Activated CD8-positive, alpha-beta T cell treated with anti-CD3 and anti-CD28 coated beads for 36 hours (primary cell): ENCODE results near the gene SFXN5. TPM values are rescaled to one million over a fixed set of nuclear protein-coding genes. Genes with fewer than 3 reads are reported as not detected.
A peak's percentile ranks its signal among the peaks of the same experiment; 100 is the strongest.

Source experiments
- ATAC-seq: fragments of 200-7000 bp; cut with Tn5 transposase; one replicate; pipeline ENCODE4 v1.10.0; 2021; ENCODE audit warnings: mild to moderate bottlenecking, moderate library complexity
- CTCF ChIA-PET: fragments of 350-600 bp; sonication (Branson Sonifier 250); formaldehyde crosslinking; loops from one replicate; lab custom pipeline; 2021; ENCODE audit warnings: antibody characterized with exemption; lab: Charles Lee
- POLR2A ChIA-PET: fragments of 350-600 bp; sonication (Branson Sonifier 250); formaldehyde crosslinking; loops from one replicate; lab custom pipeline; 2021; ENCODE audit warnings: antibody characterized with exemption; lab: Charles Lee
- DNase-seq: peaks from one replicate; pipeline ENCODE4 v3.0.0-alpha.2; 2020
- H3K27ac Mint-ChIP-seq: one replicate; pipeline ENCODE4 v1.8.0; 2021; ENCODE audit warnings: mild to moderate bottlenecking, mixed read lengths
- H3K27me3 Mint-ChIP-seq: one replicate; pipeline ENCODE4 v1.8.0; 2021; ENCODE audit warnings: mixed read lengths
- H3K36me3 Mint-ChIP-seq: one replicate; pipeline ENCODE4 v1.8.0; 2021; ENCODE audit warnings: low read depth, mixed read lengths
- H3K4me1 Mint-ChIP-seq: one replicate; pipeline ENCODE4 v1.8.0; 2021; ENCODE audit warnings: low read depth, mixed read lengths
- H3K4me3 Mint-ChIP-seq: one replicate; pipeline ENCODE4 v1.8.0; 2021; ENCODE audit warnings: mild to moderate bottlenecking, moderate library complexity, mixed read lengths
- H3K9me3 Mint-ChIP-seq: one replicate; pipeline ENCODE4 v1.8.0; 2021; ENCODE audit warnings: mixed read lengths
- CTCF ChIP-seq: fragments of 200-600 bp; IDR thresholded peaks from one replicate; pipeline ENCODE4 v1.8.0; 2022; ENCODE audit warnings: antibody characterized with exemption, mild to moderate bottlenecking
- intact Hi-C: fragments of 100-400 bp; cut with micrococcal nuclease; formaldehyde crosslinking; loops from one replicate; pipeline ENCODE4 v1.10.0; 2022
- total RNA-seq, 2 experiments: library from RNA; stranded (reverse); gene quantifications; one replicate each; pipeline ENCODE4 v1.2.3, GENCODE V29; 2021

Gene SFXN5
- total RNA-seq, 2 experiments from 2014 or later: 7.4 to 9.6 TPM

- H3K27ac Mint-ChIP-seq: no peak overlapping the region
- ATAC-seq: peak; percentile 23
- ChIA-PET CTCF (interaction anchor here (1.2 to 3.3 kb wide), 5 partner anchors 9 to 56 kb away, joined by 3 to 23 read pairs (median 6); partner anchors contain the start of gene SPR), POLR2A (interaction anchor here (0.8 kb wide), 1 partner anchor 8 kb away, joined by 4 read pairs; no protein-coding TSS in a partner anchor)
- H3K4me3 Mint-ChIP-seq: peak overlapping the region; percentile 41
- TF ChIP-seq CTCF: no peak
- H3K27me3 Mint-ChIP-seq: peaks cover 80% of the 10 kb centered on the region
- no peak for DNase-seq
- H3K9me3 Mint-ChIP-seq: no peaks in the 10 kb centered on the region
- H3K4me1 Mint-ChIP-seq: peaks cover 31% of the 10 kb centered on the region
- intact Hi-C loops: no loop called here
- H3K36me3 Mint-ChIP-seq: no peaks in the 10 kb centered on the region
These were observed 153.5 kb downstream of the SFXN5 start for GRCh38 chr2:72917877-72918553.

GRCh38 chr2:72917138-72917876 lies 154.2 kb downstream of the SFXN5 start, which contains the start of gene EMX1:
EMX1 (plus strand) TSS chr2:72917519; CDS start chr2:72917853, 334 bp downstream.
- CTCF ChIA-PET: interaction anchor here (0.9 to 3.3 kb wide), 6 partner anchors 10 to 56 kb away, joined by 3 to 23 read pairs (median 6); partner anchors contain the start of gene SPR
- Mint-ChIP-seq H3K9me3 (no peaks in the 10 kb centered on the region), H3K27me3 (peaks cover 78% of the 10 kb centered on the region), H3K4me3 (peak within 1 kb of the TSS; percentile 69), H3K36me3 (no peaks in the 10 kb centered on the region), H3K4me1 (peaks cover 31% of the 10 kb centered on the region), H3K27ac (no peak within 1 kb of the TSS)
- DNase-seq (peak; percentile 63), ATAC-seq (peak; percentile 62)
- POLR2A ChIA-PET: interaction anchor here (0.8 to 1.3 kb wide), 2 partner anchors 9 to 14 kb away, joined by 3 to 4 read pairs; no protein-coding TSS in a partner anchor
- TF ChIP-seq CTCF: no peak
- intact Hi-C loops: no loop called here

GRCh38 chr2:72916743-72917137 lies 154.8 kb downstream of the SFXN5 start:
- Mint-ChIP-seq H3K27ac (no peak overlapping the region), H3K4me1 (peaks cover 31% of the 10 kb centered on the region), H3K27me3 (peaks cover 78% of the 10 kb centered on the region), H3K9me3 (no peaks in the 10 kb centered on the region), H3K36me3 (no peaks in the 10 kb centered on the region), H3K4me3 (peak overlapping the region; percentile 69)
- no peak for DNase-seq
- intact Hi-C loops: no loop called here
- ATAC-seq: peak; percentile 8
- CTCF ChIA-PET: interaction anchor here (0.9 to 3.3 kb wide), 6 partner anchors 10 to 248 kb away, joined by 3 to 23 read pairs (median 6); partner anchors contain the start of gene SPR
- TF ChIP-seq CTCF: no peak
- POLR2A ChIA-PET: interaction anchor here (1.3 kb wide), 1 partner anchor 14 kb away, joined by 3 read pairs; no protein-coding TSS in a partner anchor

- DNase-seq: peak; percentile 62
- Mint-ChIP-seq H3K9me3 (no peaks in the 10 kb centered on the region), H3K36me3 (no peaks in the 10 kb centered on the region), H3K4me3 (peak overlapping the region; percentile 69), H3K27me3 (peaks cover 78% of the 10 kb centered on the region), H3K27ac (no peak overlapping the region), H3K4me1 (peaks cover 31% of the 10 kb centered on the region)
- ChIA-PET POLR2A (interaction anchor here (1.3 kb wide), 1 partner anchor 15 kb away, joined by 3 read pairs; no protein-coding TSS in a partner anchor), CTCF (interaction anchor here (0.9 to 3.3 kb wide), 8 partner anchors 10 to 248 kb away, joined by 4 to 23 read pairs (median 6); partner anchors contain the start of gene SPR)
- peak; percentile 60 for ATAC-seq
- intact Hi-C loops: no loop called here
- no peak for TF ChIP-seq CTCF
These were observed 155.4 kb downstream of the SFXN5 start for GRCh38 chr2:72915907-72916742.
